ENCODE data around the gene COQ4.

DNA sequence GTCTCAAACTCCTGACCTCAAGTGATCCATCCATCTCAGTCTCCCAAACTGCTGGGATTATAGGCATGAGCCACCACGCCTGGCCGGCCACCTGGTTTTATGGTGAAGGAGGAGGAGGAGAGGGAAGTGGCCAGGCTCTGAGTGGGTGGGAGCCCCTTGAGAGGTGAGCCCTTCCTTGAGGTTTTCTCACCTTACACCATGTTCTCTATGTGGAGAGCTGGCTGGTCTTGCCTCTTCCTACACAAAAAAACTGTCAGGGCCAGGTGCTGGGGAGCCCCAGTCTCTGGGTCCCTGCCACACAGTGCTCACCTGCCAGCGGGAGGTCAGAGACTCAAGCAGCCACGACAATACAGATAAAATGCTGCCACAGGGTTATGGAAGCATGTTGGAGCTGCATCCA lies 28.5 kb upstream of the COQ4 start:
- TF ChIP-seq CTCF (IDR thresholded peaks at IDR 0.05), result no peak
- no peak for TF ChIP-seq POLR2A (IDR thresholded peaks at IDR 0.05)
